Aortic smooth muscle cell (primary cell): Measurements from ENCODE around the gene ATAD3A. TPM values are rescaled to one million over a fixed set of nuclear protein-coding genes. Genes with fewer than 3 reads are reported as not detected.

Experiments used
- total RNA-seq: library from RNA; depleted of rRNA; stranded (reverse); fragments of >200 nt; gene quantifications from 2 replicates; pipeline ENCODE4 v1.2.3, GENCODE V29; 2014

ATAD3A gene
- 22.9 and 47.2 TPM in 2 replicates for total RNA-seq

DNA sequence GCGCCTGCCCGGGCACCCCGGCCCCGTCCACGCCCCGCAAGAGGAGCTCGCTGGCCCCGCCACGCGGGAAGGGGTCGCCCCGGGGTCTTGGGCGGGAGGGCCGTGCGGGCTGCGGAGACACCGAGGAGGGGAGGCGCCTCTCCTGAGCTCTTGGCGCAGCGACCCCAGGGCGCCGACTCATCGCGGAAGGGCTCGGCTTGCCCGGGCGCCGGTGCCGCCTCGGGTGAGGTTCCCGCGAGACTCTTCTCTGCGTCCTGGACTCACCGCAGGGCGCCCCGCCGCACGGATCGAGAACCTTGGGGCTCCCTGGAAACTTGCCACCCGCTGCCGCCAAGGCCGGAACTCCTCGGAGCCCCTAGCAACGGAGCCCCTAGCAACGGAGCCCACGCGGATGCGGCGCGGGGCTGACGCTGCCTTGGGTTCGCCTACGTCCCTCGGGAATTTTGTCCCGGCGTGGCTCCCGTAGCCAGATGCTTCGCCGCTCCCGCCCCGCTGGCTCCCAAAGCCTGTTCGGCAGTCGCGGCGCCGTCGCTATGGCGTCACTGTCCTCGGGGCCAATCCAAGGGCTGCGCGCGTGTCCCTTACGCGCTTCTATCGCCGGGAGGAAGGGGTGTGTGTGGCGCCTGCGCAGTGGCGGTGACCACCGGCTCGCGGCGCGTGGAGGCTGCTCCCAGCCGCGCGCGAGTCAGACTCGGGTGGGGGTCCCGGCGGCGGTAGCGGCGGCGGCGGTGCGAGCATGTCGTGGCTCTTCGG, at the start of gene ATAD3A:
Gene ATAD3A (plus strand): TSS at position 630 of the 753 bp plus-strand sequence. CDS start 107 bp downstream, at position 737.

DNA sequence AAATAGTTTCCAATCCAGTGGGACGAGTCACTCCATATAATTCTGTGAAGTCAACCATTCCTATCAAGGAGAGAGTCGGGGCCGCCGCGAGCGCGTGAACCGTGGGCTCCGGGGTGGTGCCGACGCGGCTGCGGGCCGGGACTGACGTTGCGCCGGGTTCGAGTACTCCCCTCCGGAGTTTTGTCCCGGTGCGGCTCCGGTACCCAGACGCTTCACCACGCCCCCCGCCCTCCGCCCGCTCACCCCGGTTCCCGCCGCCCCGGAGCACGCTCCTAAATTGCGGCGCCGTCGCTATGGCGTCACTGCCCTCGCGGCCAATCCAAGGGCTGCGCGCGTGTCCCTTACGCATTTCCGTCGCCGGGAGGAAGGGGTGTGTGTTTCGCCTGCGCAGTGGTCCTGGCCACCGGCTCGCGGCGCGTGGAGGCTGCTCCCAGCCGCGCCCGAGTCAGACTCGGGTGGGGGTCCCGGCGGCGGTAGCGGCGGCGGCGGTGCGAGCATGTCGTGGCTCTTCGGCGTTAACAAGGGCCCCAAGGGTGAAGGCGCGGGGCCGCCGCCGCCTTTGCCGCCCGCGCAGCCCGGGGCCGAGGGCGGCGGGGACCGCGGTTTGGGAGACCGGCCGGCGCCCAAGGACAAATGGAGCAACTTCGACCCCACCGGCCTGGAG, 40.4 kb upstream of the ATAD3A start, which contains the start of gene ATAD3B:
Gene ATAD3B (plus strand): TSS at position 377 of the 664 bp plus-strand sequence. CDS start 120 bp downstream, at position 497.

DNA sequence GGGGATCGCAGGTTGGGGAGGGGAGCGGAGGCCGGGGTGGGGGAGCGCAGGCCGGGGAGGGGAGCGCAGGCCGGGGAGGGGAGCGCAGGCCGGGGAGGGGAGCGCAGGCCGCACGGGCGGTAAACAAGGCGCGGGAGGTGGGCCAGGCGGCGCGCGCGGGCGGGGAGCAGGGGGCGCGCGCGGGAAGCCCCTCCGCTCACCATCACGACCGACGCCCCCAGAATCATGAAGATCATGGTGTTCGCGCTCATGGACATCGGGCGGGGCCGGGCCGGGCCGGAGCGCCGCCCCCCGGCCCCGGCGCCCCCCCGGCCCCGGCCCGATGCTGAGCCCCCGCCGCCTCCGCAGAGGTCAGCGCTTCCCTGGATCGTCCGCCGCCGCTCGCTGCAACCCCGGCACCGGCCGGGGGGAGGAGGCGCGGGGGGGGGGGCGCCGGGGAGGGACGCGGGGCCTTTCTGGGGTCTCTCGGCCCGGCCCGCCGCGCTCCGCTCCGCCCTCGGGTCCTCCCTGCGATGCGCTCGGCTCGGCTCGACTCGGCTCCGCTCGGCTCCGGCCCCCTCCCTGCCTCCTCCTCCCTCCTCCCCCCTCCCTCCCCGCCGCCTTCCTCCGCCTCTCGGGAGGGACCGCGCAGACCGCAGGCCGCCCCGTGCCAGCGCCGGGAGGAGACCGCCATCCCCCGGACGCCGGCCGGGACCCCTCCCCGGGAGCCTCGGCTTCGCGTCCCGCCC, 28.3 kb downstream of the ATAD3A start, which contains the start of gene TMEM240:
Gene TMEM240 (minus strand): TSS at position 535 of the 728 bp plus-strand sequence. CDS start 278 bp downstream, at position 257.

DNA sequence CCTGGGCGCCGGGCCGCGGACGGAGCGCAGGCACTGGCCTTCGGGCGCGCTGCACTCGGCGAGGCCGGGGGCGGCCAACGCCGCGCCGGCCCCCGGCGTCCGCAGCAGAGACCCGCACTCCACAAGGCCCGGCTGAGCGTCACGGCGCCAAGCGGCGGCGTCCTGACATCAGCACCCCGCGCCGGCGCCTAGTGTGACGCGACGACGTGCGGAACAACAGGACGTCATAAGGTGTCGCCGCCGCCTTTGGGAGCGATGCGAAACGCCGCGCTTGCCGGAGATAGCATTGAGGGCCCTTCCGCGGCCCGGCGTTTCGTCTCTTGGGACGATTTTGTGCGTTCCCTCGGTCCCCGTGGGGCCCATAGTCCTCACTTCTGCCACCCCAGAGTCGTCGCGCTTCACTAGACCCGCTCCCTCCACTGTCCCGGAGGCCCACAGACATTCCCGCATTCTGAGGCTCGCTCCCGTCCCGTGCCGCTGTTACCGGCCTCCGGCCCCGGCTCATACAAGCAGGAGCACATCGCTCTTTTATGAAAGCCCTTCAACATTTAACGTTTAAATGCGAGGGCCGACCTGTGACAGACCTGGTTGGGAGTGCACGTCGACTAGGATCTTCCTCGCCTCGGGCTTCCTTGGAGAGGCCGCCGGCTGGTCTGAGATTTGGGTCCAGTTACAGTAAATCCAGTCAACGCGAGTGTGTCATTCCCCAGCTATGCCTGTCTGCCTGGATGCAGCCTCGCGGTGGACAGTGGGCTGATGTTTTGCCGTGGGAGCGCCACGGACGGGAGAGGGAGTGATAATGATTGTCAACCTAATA, 63.0 kb downstream of the ATAD3A start, which contains the start of gene SSU72:
Gene SSU72 (minus strand): TSS at position 143 of the 817 bp plus-strand sequence. CDS start 306 bp downstream, outside the sequence.

Other genes with a start within 250 kb of the ATAD3A start
- 25.6 and 34.3 TPM in 2 replicates for gene UBE2J2, start 238.3 kb upstream of the ATAD3A start, total RNA-seq
- 0.53 and 0.68 TPM in 2 replicates for gene SCNN1D, start 231.7 kb upstream of the ATAD3A start, total RNA-seq
- gene ACAP3, start 204.2 kb upstream of the ATAD3A start, total RNA-seq = 35.4 and 38.3 TPM in 2 replicates
- gene PUSL1, start 203.6 kb upstream of the ATAD3A start, total RNA-seq = 11.4 and 16.8 TPM in 2 replicates
- gene INTS11, start 187.5 kb upstream of the ATAD3A start, total RNA-seq = 57.1 and 58.8 TPM in 2 replicates
- 8.6 and 9.9 TPM in 2 replicates for gene CPTP, start 187.4 kb upstream of the ATAD3A start, total RNA-seq
- gene TAS1R3, start 180.9 kb upstream of the ATAD3A start, total RNA-seq = 0.06 and 0.26 TPM in 2 replicates
- 63.8 and 102 TPM in 2 replicates for gene DVL1, start 162.7 kb upstream of the ATAD3A start, total RNA-seq
- 282 and 369 TPM in 2 replicates for gene MXRA8, start 153.6 kb upstream of the ATAD3A start, total RNA-seq
- gene AURKAIP1, start 137.0 kb upstream of the ATAD3A start, total RNA-seq = 98.4 and 131 TPM in 2 replicates
- gene CCNL2, start 112.8 kb upstream of the ATAD3A start, total RNA-seq = 103 and 125 TPM in 2 replicates
- 119 and 121 TPM in 2 replicates for gene MRPL20, start 104.9 kb upstream of the ATAD3A start, total RNA-seq
- 0.37 and 0.40 TPM in 2 replicates for gene ANKRD65, start 90.9 kb upstream of the ATAD3A start, total RNA-seq
- gene VWA1, start 76.5 kb upstream of the ATAD3A start, total RNA-seq = 1.6 and 2.5 TPM in 2 replicates
- 0.56 and 0.66 TPM in 2 replicates for gene ATAD3C, start 62.5 kb upstream of the ATAD3A start, total RNA-seq
- gene ATAD3B, start 40.4 kb upstream of the ATAD3A start, total RNA-seq = 14.2 and 22.7 TPM in 2 replicates
- gene TMEM240, start 28.5 kb downstream of the ATAD3A start, total RNA-seq = 2.0 and 2.8 TPM in 2 replicates
- gene SSU72, start 62.7 kb downstream of the ATAD3A start, total RNA-seq = 51.3 and 54.8 TPM in 2 replicates
- 0.79 and 0.87 TPM in 2 replicates for gene FNDC10, start 88.0 kb downstream of the ATAD3A start, total RNA-seq
- 43.3 and 58.3 TPM in 2 replicates for gene MIB2, start 103.3 kb downstream of the ATAD3A start, total RNA-seq
- 1.7 and 1.8 TPM in 2 replicates for gene MMP23B, start 120.0 kb downstream of the ATAD3A start, total RNA-seq
- 8.2 and 9.1 TPM in 2 replicates for gene CDK11B, start 146.8 kb downstream of the ATAD3A start, total RNA-seq
- gene SLC35E2B, start 180.6 kb downstream of the ATAD3A start, total RNA-seq = 18.4 and 19.3 TPM in 2 replicates
- gene CDK11A, start 212.2 kb downstream of the ATAD3A start, total RNA-seq = 11.7 and 12.9 TPM in 2 replicates